SK-N-SH (cell line): Measurements from ENCODE around the gene RBM38. TPM values are rescaled to one million over a fixed set of nuclear protein-coding genes. Genes with fewer than 3 reads are reported as not detected.

Source experiments
- CTCF ChIA-PET: fragments of 300-600, 350-600 bp; formaldehyde crosslinking; extraction: SDS; loops from one replicate; lab custom pipeline; 2021; lab: Yijun Ruan, JAX
- POLR2A ChIA-PET: fragments of 350-600 bp; sonication (Branson Sonifier 250); formaldehyde crosslinking; extraction: SDS; loops from one replicate; lab custom pipeline; 2020; ENCODE audit warnings: antibody characterized with exemption, inconsistent platforms; lab: Yijun Ruan, JAX
- DNase-seq: peaks from one replicate; pipeline ENCODE4 v3.0.0; 2012
- H2AFZ ChIP-seq: fragments of 200-600 bp; sonication (generic); 2 replicates; pipeline ENCODE4 v1.8.1; 2016; ENCODE audit warnings: antibody characterized with exemption, mild to moderate bottlenecking, low read depth
- H3F3A ChIP-seq: fragments of 200-600 bp; sonication (generic); replicated peaks from 2 replicates; pipeline ENCODE3; 2016; ENCODE audit warnings: antibody characterized with exemption, mild to moderate bottlenecking; ENCODE audit not compliant: insufficient read depth
- H3K27ac ChIP-seq, 2 experiments: fragments of 200-500 bp in 1 of 2; fragments of 200-600 bp in 1 of 2; sonication (Bioruptor generic) in 1 of 2; sonication (generic), shearing (Covaris generic) in 1 of 2; 2 replicates each; pipeline versions ENCODE4 v1.5.1 to v1.6.1; 2014 to 2016; ENCODE audit warnings: low read depth in 2 of 2, inconsistent platforms in 1 of 2, low read length in 1 of 2, mild to moderate bottlenecking in 1 of 2, mixed read lengths in 1 of 2
- H3K27me3 ChIP-seq: fragments of 200-600 bp; sonication (generic), shearing (Covaris generic); 2 replicates; pipeline ENCODE4 v1.6.1; 2016; ENCODE audit warnings: mixed run types; ENCODE audit not compliant: insufficient read depth
- H3K36me3 ChIP-seq, 2 experiments: fragments of 200-500 bp in 1 of 2; fragments of 200-600 bp in 1 of 2; sonication (Bioruptor generic) in 1 of 2; sonication (generic) in 1 of 2; replicated peaks in 1 of 2; 2 replicates each; pipeline versions ENCODE3 to v1.5.1; 2014 to 2016; ENCODE audit warnings: low read length in 1 of 2, mild to moderate bottlenecking in 1 of 2; ENCODE audit not compliant: insufficient read depth in 2 of 2, control insufficient read depth in 1 of 2
- H3K4me1 ChIP-seq, 2 experiments: fragments of 200-500 bp in 1 of 2; fragments of 200-600 bp in 1 of 2; sonication (Bioruptor generic) in 1 of 2; sonication (generic), shearing (Covaris generic) in 1 of 2; 2 replicates each; pipeline versions ENCODE4 v1.5.1 to v1.6.1; 2014 to 2016; ENCODE audit warnings: low read depth in 1 of 2, low read length in 1 of 2, mixed run types in 1 of 2; ENCODE audit not compliant: insufficient read depth in 2 of 2, control insufficient read depth in 1 of 2
- H3K4me2 ChIP-seq: fragments of 200-600 bp; sonication (generic), shearing (Covaris generic); 2 replicates; pipeline ENCODE4 v1.6.1; 2017; ENCODE audit warnings: mixed run types
- H3K4me3 ChIP-seq, 2 experiments: fragments of 200-500 bp in 1 of 2; fragments of 200-600 bp in 1 of 2; sonication (Bioruptor generic) in 1 of 2; sonication (generic), shearing (Covaris generic) in 1 of 2; 2 replicates each; pipeline versions ENCODE4 v1.5.1 to v1.8.1; 2014 to 2016; ENCODE audit warnings: low read depth in 2 of 2, inconsistent platforms in 1 of 2, low read length in 1 of 2, mild to moderate bottlenecking in 1 of 2, mixed read lengths in 1 of 2, moderate library complexity in 1 of 2
- H3K79me2 ChIP-seq: fragments of 200-600 bp; sonication (generic); 2 replicates; pipeline ENCODE4 v1.8.1; 2017; ENCODE audit warnings: mild to moderate bottlenecking; ENCODE audit not compliant: insufficient read depth
- H3K9ac ChIP-seq: fragments of 200-600 bp; sonication (generic); 2 replicates; pipeline ENCODE4 v1.6.1; 2017; ENCODE audit warnings: mixed run types
- H3K9me2 ChIP-seq: fragments of 200-600 bp; sonication (generic); 2 replicates; pipeline ENCODE4 v1.6.1; 2017; ENCODE audit warnings: mixed run types
- H3K9me3 ChIP-seq: fragments of 200-600 bp; sonication (generic); 2 replicates; pipeline ENCODE4 v1.6.1; 2017; ENCODE audit warnings: mixed run types, mild to moderate bottlenecking, moderate library complexity
- H4K20me1 ChIP-seq: fragments of 200-600 bp; sonication (generic); 2 replicates; pipeline ENCODE4 v1.6.1; 2017; ENCODE audit warnings: mild to moderate bottlenecking, mixed run types; ENCODE audit not compliant: insufficient read depth
- CHD2 ChIP-seq: fragments of 150-350 bp; IDR thresholded peaks from 2 replicates; pipeline ENCODE4 v1.6.1; 2018; ENCODE audit warnings: low read length; ENCODE audit not compliant: partially characterized antibody
- ELF1 ChIP-seq: IDR thresholded peaks from 2 replicates; pipeline ENCODE4 v1.4.0; 2012
- EP300 ChIP-seq, 2 experiments: IDR thresholded peaks; 2 replicates each; pipeline versions ENCODE4 v1.4.0 to v1.6.1; 2012; ENCODE audit warnings: borderline replicate concordance in 1 of 2, low read depth in 1 of 2, low read length in 1 of 2
- FOXJ3 ChIP-seq: sonication (generic); formaldehyde crosslinking; IDR thresholded peaks from 2 replicates; pipeline ENCODE4 v1.5.1; 2020; ENCODE audit warnings: mild to moderate bottlenecking, missing genetic modification reagents
- JUND ChIP-seq: IDR thresholded peaks from 2 replicates; pipeline ENCODE4 v1.4.0; 2012
- NFIC ChIP-seq: IDR thresholded peaks from 2 replicates; pipeline ENCODE4 v1.4.0; 2012; ENCODE audit warnings: borderline replicate concordance
- NRF1 ChIP-seq: IDR thresholded peaks from 2 replicates; pipeline ENCODE4 v1.6.1; 2012; ENCODE audit warnings: low read depth, mild to moderate bottlenecking, low read length
- RAD21 ChIP-seq: IDR thresholded peaks from 2 replicates; pipeline ENCODE4 v1.6.1; 2012; ENCODE audit warnings: mild to moderate bottlenecking, low read length
- RFX5 ChIP-seq: IDR thresholded peaks from 2 replicates; pipeline ENCODE4 v1.6.1; 2012; ENCODE audit warnings: mild to moderate bottlenecking, improper control_type of control experiment, low read length
- RXRA ChIP-seq: IDR thresholded peaks from 2 replicates; pipeline ENCODE4 v1.4.0; 2012; ENCODE audit warnings: low read depth, mild to moderate bottlenecking, borderline replicate concordance
- SMC3 ChIP-seq: IDR thresholded peaks from 2 replicates; pipeline ENCODE4 v1.6.1; 2012; ENCODE audit warnings: low read depth, low read length, improper control_type of control experiment
- TAF1 ChIP-seq: IDR thresholded peaks from 2 replicates; pipeline ENCODE4 v1.6.1; 2012; ENCODE audit warnings: low read depth, mild to moderate bottlenecking, low read length, moderate library complexity, borderline replicate concordance
- TCF12 ChIP-seq: IDR thresholded peaks from 2 replicates; pipeline ENCODE4 v1.4.0; 2012
- TEAD4 ChIP-seq: IDR thresholded peaks from 2 replicates; pipeline ENCODE4 v1.4.0; 2012; ENCODE audit warnings: mild to moderate bottlenecking, borderline replicate concordance; ENCODE audit not compliant: insufficient read depth
- WGBS: methylation state at CpG from one replicate; pipeline ENCODE4 v1.1.6; 2017; ENCODE audit warnings: low lambda C conversion rate; 5-methylcytosine and 5-hydroxymethylcytosine counted together
- polyA plus RNA-seq, 3 experiments: library from polyadenylated mRNA; depleted of rRNA; stranded (reverse); fragments of >200 nt; gene quantifications; 2 replicates each; pipeline ENCODE4 v1.2.3, GENCODE V29; 2012
- TF ChIP-seq, protein P1 (sequence below): IDR thresholded peaks from 2 replicates; pipeline ENCODE4; 2012
- TF ChIP-seq, protein P2 (sequence below): IDR thresholded peaks from 2 replicates; pipeline ENCODE4 v1.4.0; 2012; ENCODE audit warnings: low read depth
- TF ChIP-seq, protein P3 (sequence below): fragments of 150-350 bp; IDR thresholded peaks from 2 replicates; pipeline ENCODE4 v1.6.1; 2017; ENCODE audit warnings: antibody characterized with exemption, low read length, low read depth, borderline replicate concordance
- TF ChIP-seq, protein P4 (sequence below): fragments of 150-350 bp; IDR thresholded peaks from 2 replicates; pipeline ENCODE4 v1.6.1; 2016; ENCODE audit warnings: mild to moderate bottlenecking, low read depth, low read length

Gene RBM38
- polyA plus RNA-seq, 1 of the 3 experiments (the other 2 are of a cell fraction): 11.5 TPM

DNA sequence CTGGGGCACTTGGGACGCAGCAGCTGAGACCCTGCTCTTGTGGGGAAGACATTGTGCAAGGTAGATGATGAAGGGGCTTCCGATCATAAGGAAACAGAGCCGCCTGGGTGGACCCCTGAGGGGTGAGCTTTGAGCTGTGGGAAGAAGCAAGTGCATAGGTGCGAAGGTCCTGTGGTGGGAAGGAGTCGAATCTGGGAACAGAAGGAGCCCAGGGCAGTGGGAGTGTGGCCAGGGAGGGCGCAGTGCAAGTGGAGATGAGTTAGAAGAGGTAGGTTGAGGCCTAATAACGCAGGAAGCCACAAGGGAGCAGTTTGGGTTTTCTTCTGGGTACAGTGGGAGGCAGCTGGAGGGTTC, 10.3 kb downstream of the RBM38 start:
- no peak for TF ChIP-seq SMC3
- TF ChIP-seq, protein P1, sequence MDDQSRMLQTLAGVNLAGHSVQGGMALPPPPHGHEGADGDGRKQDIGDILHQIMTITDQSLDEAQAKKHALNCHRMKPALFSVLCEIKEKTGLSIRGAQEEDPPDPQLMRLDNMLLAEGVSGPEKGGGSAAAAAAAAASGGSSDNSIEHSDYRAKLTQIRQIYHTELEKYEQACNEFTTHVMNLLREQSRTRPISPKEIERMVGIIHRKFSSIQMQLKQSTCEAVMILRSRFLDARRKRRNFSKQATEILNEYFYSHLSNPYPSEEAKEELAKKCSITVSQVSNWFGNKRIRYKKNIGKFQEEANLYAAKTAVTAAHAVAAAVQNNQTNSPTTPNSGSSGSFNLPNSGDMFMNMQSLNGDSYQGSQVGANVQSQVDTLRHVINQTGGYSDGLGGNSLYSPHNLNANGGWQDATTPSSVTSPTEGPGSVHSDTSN: no peak
- no peak for TF ChIP-seq TEAD4
- no peak for TF ChIP-seq ELF1
- no peak for TF ChIP-seq TAF1
- TF ChIP-seq, protein P2, sequence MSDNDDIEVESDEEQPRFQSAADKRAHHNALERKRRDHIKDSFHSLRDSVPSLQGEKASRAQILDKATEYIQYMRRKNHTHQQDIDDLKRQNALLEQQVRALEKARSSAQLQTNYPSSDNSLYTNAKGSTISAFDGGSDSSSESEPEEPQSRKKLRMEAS: no peak
- TF ChIP-seq RAD21: no peak

DNA sequence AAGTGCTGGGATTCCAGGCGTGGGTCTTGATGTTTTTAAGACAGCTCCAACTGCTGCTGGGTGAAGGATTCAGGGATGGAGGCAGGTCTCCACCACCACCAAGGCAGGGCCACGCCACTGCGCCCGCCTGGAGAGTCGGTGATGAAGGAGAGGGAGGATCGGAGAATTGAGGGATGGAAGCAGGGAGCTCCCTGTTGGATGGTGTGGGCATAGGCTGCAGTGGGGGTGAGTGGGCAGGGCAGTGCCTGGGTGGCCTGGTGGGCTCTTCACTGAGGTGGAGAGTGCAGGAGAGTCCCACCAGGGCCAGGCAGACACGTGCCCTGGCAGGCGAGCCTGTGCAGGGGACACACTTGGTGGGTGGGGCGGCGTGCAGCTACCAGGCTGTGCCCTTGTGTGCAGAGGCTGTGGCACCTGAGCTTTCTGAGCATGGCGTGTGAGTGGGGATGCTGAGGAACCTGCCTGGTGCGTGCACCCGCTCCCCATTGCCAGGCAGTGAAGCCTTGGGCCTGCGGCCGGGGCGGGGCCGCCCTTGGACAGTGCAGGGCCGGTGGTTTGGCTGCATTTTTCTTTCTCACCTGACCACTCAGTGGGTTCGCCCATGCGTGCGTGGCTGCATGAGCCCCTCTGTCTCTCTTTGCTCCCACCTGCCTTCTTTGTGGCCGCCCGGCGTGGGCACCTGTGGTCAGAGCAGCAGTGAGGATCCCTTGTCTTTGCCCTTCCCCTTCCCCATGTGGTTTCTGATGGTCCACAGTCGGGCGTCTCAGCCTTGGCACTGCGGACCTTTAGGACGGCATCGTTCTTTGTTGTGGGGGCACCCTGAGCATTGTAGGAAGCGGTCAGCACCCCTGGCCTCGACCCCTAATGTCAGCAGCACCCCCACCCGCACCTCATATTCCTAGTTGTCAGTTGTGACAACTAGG, 11.3 kb downstream of the RBM38 start:
- Histone ChIP-seq H3F3A (no peaks in the 10 kb centered on the region), H3K27me3 (no peaks in the 10 kb centered on the region), H3K9me3 (no peaks in the 10 kb centered on the region), H3K4me2 (no peak overlapping the region), H3K9ac (no peak overlapping the region), H4K20me1 (no peaks in the 10 kb centered on the region), H3K27ac (no peak overlapping the region)
- POLR2A ChIA-PET: no interaction called here
- TF ChIP-seq, protein P3, sequence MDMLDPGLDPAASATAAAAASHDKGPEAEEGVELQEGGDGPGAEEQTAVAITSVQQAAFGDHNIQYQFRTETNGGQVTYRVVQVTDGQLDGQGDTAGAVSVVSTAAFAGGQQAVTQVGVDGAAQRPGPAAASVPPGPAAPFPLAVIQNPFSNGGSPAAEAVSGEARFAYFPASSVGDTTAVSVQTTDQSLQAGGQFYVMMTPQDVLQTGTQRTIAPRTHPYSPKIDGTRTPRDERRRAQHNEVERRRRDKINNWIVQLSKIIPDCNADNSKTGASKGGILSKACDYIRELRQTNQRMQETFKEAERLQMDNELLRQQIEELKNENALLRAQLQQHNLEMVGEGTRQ: no peak
- no peak for TF ChIP-seq FOXJ3 (CRISPR knock-in tag)
- TF ChIP-seq, protein P4, sequence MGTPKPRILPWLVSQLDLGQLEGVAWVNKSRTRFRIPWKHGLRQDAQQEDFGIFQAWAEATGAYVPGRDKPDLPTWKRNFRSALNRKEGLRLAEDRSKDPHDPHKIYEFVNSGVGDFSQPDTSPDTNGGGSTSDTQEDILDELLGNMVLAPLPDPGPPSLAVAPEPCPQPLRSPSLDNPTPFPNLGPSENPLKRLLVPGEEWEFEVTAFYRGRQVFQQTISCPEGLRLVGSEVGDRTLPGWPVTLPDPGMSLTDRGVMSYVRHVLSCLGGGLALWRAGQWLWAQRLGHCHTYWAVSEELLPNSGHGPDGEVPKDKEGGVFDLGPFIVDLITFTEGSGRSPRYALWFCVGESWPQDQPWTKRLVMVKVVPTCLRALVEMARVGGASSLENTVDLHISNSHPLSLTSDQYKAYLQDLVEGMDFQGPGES: no peak
- no peak for TF ChIP-seq TAF1
- TF ChIP-seq, protein P1: no peak
- no peak for TF ChIP-seq CHD2
- TF ChIP-seq EP300 (IDR thresholded peaks at IDR 0.05; ENCODE audit: borderline replicate concordance in 1 of 2, low read depth in 1 of 2, low read length in 1 of 2): no peak
- no peak for TF ChIP-seq NFIC
- no peak for TF ChIP-seq RFX5
- no peak for TF ChIP-seq NRF1
- TF ChIP-seq TCF12: no peak
- TF ChIP-seq RXRA: no peak
- no peak for TF ChIP-seq TEAD4
- TF ChIP-seq ELF1: no peak
- TF ChIP-seq JUND: no peak
- TF ChIP-seq, all 33 proteins: peak for 0
- H3K36me3 ChIP-seq: peaks cover 0 to 37% of the 10 kb centered on the region in 2 experiments
- WGBS: 93% methylated on average over 18 of the region's 32 CpGs
- H3K9me2 ChIP-seq: no peaks in the 10 kb centered on the region
- no peak for DNase-seq
- no peak overlapping the region for H2AFZ ChIP-seq
- no peaks in the 10 kb centered on the region for H3K79me2 ChIP-seq
- H3K4me3 ChIP-seq: no peak overlapping the region
- H3K4me1 ChIP-seq: peaks cover 0 to 16% of the 10 kb centered on the region in 2 experiments; a peak in 1 of 4 replicates
- CTCF ChIA-PET: interaction anchor here (0.9 to 1.0 kb wide), 2 partner anchors 20 to 70 kb away, joined by 3 read pairs; no protein-coding TSS in a partner anchor

More for the DNA sequence above, 10.3 kb downstream of the RBM38 start:
- Histone ChIP-seq H3K9ac (no peak overlapping the region), H3K4me1 (peaks cover 0 to 19% of the 10 kb centered on the region in 2 experiments; a peak in 1 of 4 replicates), H3K27ac (no peak overlapping the region), H4K20me1 (no peaks in the 10 kb centered on the region), H2AFZ (no peak overlapping the region), H3K9me2 (no peaks in the 10 kb centered on the region), H3K36me3 (peaks cover 0 to 47% of the 10 kb centered on the region in 2 experiments), H3K4me2 (no peak overlapping the region), H3F3A (no peaks in the 10 kb centered on the region), H3K79me2 (no peaks in the 10 kb centered on the region), H3K27me3 (no peaks in the 10 kb centered on the region), H3K4me3 (no peak overlapping the region), H3K9me3 (no peaks in the 10 kb centered on the region)
- no peak for DNase-seq
- ChIA-PET CTCF (no interaction called here), POLR2A (no interaction called here)
- 95% methylated on average over 7 of the region's 7 CpGs for WGBS
